ENCODE measurements around the gene WT1. TPM values are rescaled to one million over a fixed set of nuclear protein-coding genes. Genes with fewer than 3 reads are reported as not detected.

The WT1 gene
- total and polyA plus RNA-seq, 4 donors, result 0.05 to 0.06 TPM; not detected in 2

DNA sequence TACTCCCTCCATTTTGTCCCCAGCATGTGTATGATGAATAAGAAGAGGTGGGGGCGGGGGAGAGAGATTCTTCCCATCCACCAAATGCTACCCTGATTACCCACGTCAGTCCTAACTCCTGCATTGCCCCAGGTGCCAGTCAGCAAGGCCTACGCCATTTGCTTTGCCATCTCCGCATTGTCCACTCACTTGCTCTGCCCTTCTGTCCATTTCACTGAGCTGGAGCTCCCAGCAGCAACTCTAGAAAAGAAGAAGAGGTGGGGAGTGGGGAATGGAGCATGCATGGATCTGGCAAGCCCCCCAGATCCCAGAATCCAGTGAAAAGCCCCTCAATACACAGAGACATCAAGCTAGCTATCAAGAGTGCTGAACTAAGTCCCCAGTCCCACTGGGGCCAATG is 19.0 kb downstream of the WT1 start (continued):
- TF ChIP-seq, protein P1, sequence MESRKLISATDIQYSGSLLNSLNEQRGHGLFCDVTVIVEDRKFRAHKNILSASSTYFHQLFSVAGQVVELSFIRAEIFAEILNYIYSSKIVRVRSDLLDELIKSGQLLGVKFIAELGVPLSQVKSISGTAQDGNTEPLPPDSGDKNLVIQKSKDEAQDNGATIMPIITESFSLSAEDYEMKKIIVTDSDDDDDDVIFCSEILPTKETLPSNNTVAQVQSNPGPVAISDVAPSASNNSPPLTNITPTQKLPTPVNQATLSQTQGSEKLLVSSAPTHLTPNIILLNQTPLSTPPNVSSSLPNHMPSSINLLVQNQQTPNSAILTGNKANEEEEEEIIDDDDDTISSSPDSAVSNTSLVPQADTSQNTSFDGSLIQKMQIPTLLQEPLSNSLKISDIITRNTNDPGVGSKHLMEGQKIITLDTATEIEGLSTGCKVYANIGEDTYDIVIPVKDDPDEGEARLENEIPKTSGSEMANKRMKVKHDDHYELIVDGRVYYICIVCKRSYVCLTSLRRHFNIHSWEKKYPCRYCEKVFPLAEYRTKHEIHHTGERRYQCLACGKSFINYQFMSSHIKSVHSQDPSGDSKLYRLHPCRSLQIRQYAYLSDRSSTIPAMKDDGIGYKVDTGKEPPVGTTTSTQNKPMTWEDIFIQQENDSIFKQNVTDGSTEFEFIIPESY (IDR thresholded peaks at IDR 0.05), result no peak
- TF ChIP-seq RAD21 (IDR thresholded peaks at IDR 0.05), result no peak
- no peak for TF ChIP-seq TAF1 (conservative IDR thresholded peaks at IDR 0.05)
- TF ChIP-seq JUND (IDR thresholded peaks at IDR 0.05), result no peak

DNA sequence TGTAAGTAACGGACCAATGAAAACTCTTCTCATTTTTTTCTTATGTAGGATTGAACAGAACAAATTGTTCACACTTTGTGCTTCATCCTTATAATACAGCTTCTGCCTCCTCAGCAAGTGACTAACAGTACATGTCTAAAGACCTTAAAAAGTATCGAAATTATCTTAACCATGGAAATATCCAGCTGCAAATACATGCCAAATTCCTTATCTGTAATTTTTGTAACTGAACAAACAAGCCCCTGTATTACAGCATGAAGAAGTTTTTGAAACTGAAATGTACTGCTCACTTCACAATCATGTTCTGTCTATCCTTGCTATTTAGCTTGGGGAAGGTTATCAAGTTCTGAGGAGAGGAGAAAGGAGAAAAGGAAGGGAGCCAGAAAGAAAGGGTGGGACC is 20.4 kb downstream of the WT1 start:
- Histone ChIP-seq H3K9ac (ENCODE audit: low read depth in 1 of 2, low read length in 2 of 2) (no peak overlapping the region), H3K27me3 (ENCODE audit: control insufficient read depth in 4 of 4, insufficient read depth in 4 of 4, low read length in 3 of 4) (no peaks in the 10 kb centered on the region), H3K36me3 (ENCODE audit: control insufficient read depth in 4 of 4, insufficient read depth in 3 of 4, low read depth in 1 of 4, low read length in 3 of 4) (no peaks in the 10 kb centered on the region), H3K9me3 (ENCODE audit: control insufficient read depth in 4 of 4, low read length in 3 of 4) (no peaks in the 10 kb centered on the region), H3K4me3 (ENCODE audit: low read depth in 1 of 3, low read length in 3 of 3) (no peak overlapping the region), H3K27ac (ENCODE audit: low read depth in 1 of 2, low read length in 2 of 2) (no peak overlapping the region), H3K4me1 (ENCODE audit: control insufficient read depth in 4 of 4, insufficient read depth in 4 of 4, low read length in 3 of 4) (no peaks in the 10 kb centered on the region)
- DNase-seq (ENCODE audit: low spot score), result no peak
- TF ChIP-seq, protein P2, sequence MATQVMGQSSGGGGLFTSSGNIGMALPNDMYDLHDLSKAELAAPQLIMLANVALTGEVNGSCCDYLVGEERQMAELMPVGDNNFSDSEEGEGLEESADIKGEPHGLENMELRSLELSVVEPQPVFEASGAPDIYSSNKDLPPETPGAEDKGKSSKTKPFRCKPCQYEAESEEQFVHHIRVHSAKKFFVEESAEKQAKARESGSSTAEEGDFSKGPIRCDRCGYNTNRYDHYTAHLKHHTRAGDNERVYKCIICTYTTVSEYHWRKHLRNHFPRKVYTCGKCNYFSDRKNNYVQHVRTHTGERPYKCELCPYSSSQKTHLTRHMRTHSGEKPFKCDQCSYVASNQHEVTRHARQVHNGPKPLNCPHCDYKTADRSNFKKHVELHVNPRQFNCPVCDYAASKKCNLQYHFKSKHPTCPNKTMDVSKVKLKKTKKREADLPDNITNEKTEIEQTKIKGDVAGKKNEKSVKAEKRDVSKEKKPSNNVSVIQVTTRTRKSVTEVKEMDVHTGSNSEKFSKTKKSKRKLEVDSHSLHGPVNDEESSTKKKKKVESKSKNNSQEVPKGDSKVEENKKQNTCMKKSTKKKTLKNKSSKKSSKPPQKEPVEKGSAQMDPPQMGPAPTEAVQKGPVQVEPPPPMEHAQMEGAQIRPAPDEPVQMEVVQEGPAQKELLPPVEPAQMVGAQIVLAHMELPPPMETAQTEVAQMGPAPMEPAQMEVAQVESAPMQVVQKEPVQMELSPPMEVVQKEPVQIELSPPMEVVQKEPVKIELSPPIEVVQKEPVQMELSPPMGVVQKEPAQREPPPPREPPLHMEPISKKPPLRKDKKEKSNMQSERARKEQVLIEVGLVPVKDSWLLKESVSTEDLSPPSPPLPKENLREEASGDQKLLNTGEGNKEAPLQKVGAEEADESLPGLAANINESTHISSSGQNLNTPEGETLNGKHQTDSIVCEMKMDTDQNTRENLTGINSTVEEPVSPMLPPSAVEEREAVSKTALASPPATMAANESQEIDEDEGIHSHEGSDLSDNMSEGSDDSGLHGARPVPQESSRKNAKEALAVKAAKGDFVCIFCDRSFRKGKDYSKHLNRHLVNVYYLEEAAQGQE (IDR thresholded peaks at IDR 0.05), result no peak
- TF ChIP-seq, protein P3, sequence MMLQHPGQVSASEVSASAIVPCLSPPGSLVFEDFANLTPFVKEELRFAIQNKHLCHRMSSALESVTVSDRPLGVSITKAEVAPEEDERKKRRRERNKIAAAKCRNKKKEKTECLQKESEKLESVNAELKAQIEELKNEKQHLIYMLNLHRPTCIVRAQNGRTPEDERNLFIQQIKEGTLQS (IDR thresholded peaks at IDR 0.05), result no peak
- TF ChIP-seq HNF4A (conservative IDR thresholded peaks at IDR 0.05) (no peak), FOXA2 (IDR thresholded peaks at IDR 0.05) (no peak)
- 80% methylated on average over 2 of the region's 2 CpGs for WGBS

DNA sequence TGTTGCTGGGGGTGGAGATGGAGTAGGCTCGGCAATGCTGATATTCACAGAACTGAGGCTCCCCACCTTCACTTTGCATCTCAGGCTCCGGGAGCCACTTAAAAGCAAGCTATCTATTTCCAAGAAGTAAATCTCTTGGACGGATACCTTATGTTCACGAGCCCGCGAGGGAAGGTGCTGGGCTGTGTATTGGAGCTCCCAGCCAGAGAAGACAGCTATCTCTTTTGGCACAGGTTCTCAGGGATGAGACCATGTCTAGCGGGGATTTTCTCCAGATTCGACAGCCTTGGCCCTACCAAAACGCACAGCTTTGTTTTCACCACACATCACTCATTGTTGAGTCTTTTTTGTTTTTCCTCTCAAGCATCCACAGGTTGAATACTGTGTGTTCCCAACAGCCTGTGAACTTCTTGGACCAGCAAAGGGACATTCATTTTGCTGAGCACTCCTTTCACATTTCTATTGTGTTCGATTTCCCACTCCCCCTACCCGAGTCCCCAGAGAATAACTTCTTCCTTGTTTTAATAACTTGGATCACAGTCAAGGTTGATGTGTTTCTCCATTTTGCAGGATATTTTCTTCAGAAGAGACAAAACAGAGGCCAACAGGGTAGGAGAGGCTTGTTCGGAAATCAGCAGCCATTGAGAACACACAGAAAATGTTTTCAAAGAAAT is 23.3 kb downstream of the WT1 start:
- no peak overlapping the region for H3K27ac ChIP-seq (ENCODE audit: low read depth in 1 of 2, low read length in 2 of 2)
- no peak for TF ChIP-seq SP1 (IDR thresholded peaks at IDR 0.05)
- TF ChIP-seq HNF4G (IDR thresholded peaks at IDR 0.05), result no peak
- no peak for TF ChIP-seq NR2F2 (IDR thresholded peaks at IDR 0.05)
- no peak for TF ChIP-seq HNF4A (conservative IDR thresholded peaks at IDR 0.05)
- H3K9ac ChIP-seq (ENCODE audit: low read depth in 1 of 2, low read length in 2 of 2), result no peak overlapping the region
- 83% methylated on average over 12 of the region's 12 CpGs for WGBS
- H3K4me1 ChIP-seq (ENCODE audit: control insufficient read depth in 4 of 4, insufficient read depth in 4 of 4, low read length in 3 of 4), result no peaks in the 10 kb centered on the region
- H3K36me3 ChIP-seq (ENCODE audit: control insufficient read depth in 4 of 4, insufficient read depth in 3 of 4, low read depth in 1 of 4, low read length in 3 of 4), result no peaks in the 10 kb centered on the region
- no peak overlapping the region for H3K4me3 ChIP-seq (ENCODE audit: low read depth in 1 of 3, low read length in 3 of 3)
- H3K9me3 ChIP-seq (ENCODE audit: control insufficient read depth in 4 of 4, low read length in 3 of 4), result no peaks in the 10 kb centered on the region
- no peak for DNase-seq (ENCODE audit: low spot score)
- no peaks in the 10 kb centered on the region for H3K27me3 ChIP-seq (ENCODE audit: control insufficient read depth in 4 of 4, insufficient read depth in 4 of 4, low read length in 3 of 4)

Data from liver (tissue), 9 donors.